ENCODE results near the gene NIPAL3.

DNA sequence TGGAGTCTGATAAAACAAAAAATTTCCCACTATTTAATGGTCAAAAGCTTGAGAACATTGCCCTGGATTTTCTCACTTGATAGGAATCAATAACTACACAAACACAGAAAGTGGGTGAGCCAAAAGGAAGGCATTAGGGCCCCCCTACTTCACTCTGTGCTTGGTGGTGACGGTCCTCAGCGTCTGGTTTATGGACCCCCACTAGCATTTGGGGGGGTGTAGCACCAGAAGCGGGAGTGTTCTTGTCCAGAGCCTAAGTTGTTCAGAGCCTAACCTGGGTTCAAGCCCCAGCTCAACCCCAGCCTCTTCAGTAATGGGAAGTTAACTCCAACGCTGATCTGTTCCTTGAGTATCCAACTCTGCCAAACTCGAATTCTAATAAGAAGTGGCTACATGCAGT is 35.1 kb upstream of the NIPAL3 start:
- TF ChIP-seq POLR2A (IDR thresholded peaks at IDR 0.05; ENCODE audit: low read length) (no peak), GATA1 (IDR thresholded peaks at IDR 0.05; ENCODE audit: low read depth, low read length) (no peak)
